Measurements from ENCODE around the gene PROM1.

GRCh38 chr4:16102356-16102755, 18.5 kb upstream of the PROM1 start:
- TF ChIP-seq CTCF (IDR thresholded peaks at IDR 0.05; ENCODE audit: poor library complexity, severe bottlenecking) (no peak), TAF1 (IDR thresholded peaks at IDR 0.05; ENCODE audit: low read depth) (no peak), RAD21 (conservative IDR thresholded peaks at IDR 0.05) (no peak), EZH2 (IDR thresholded peaks at IDR 0.05; ENCODE audit: borderline replicate concordance, insufficient read depth, low read length, poor library complexity, severe bottlenecking) (no peak)
